ENCODE results near the gene SETX.
A peak's percentile ranks its signal among the peaks of the same experiment; 100 is the strongest.
"Not testable (repeated sequence)": the region's sequence is repeated elsewhere in the genome, so short reads cannot be mapped to it uniquely, and the experiment has no call there.

Gene SETX

GRCh38 chr9:132283165-132283564 lies 71.6 kb downstream of the SETX start:
- DNase-seq (ENCODE audit: low read depth in 2 of 2): no peak

GRCh38 chr9:132274861-132275260 lies 79.9 kb downstream of the SETX start:
- DNase-seq (ENCODE audit: low read depth in 2 of 2): no peak

- DNase-seq (ENCODE audit: low read depth in 2 of 2): not testable (repeated sequence)
Measured at GRCh38 chr9:132269704-132270516, 84.9 kb downstream of the SETX start.

GRCh38 chr9:132268725-132269352 lies 85.9 kb downstream of the SETX start:
- DNase-seq (ENCODE audit: low read depth in 2 of 2): peak; percentile 29 to 45

- no peak for DNase-seq (ENCODE audit: low read depth in 2 of 2)
Measured at GRCh38 chr9:132267660-132268059, 87.1 kb downstream of the SETX start.

- no peak for DNase-seq (ENCODE audit: low read depth in 2 of 2)
Measured at GRCh38 chr9:132266017-132266416, 88.8 kb downstream of the SETX start.

- DNase-seq (ENCODE audit: low read depth in 2 of 2): no peak
Measured at GRCh38 chr9:132260846-132261245, 93.9 kb downstream of the SETX start.

- no peak for DNase-seq (ENCODE audit: low read depth in 2 of 2)
Measured at GRCh38 chr9:132250324-132251262, 104.2 kb downstream of the SETX start.

- no peak for DNase-seq (ENCODE audit: low read depth in 2 of 2)
Measured at GRCh38 chr9:132249690-132250089, 105.1 kb downstream of the SETX start.

GRCh38 chr9:132249123-132249522 lies 105.7 kb downstream of the SETX start:
- no peak for DNase-seq (ENCODE audit: low read depth in 2 of 2)

GRCh38 chr9:132247942-132248341 lies 106.8 kb downstream of the SETX start:
- no peak for DNase-seq (ENCODE audit: low read depth in 2 of 2)

- no peak for DNase-seq (ENCODE audit: low read depth in 2 of 2)
Measured at GRCh38 chr9:132245465-132245864, 109.3 kb downstream of the SETX start.

- DNase-seq (ENCODE audit: low read depth in 2 of 2): no peak
Measured at GRCh38 chr9:132244582-132245455, 110.0 kb downstream of the SETX start.

GRCh38 chr9:132243156-132244074 lies 111.4 kb downstream of the SETX start:
- DNase-seq (ENCODE audit: low read depth in 2 of 2): no peak

- DNase-seq (ENCODE audit: low read depth in 2 of 2): no peak
Measured at GRCh38 chr9:132242621-132243155, 112.1 kb downstream of the SETX start.

- peak in 1 of 2 donors; percentile 16 for DNase-seq (ENCODE audit: low read depth in 2 of 2)
Measured at GRCh38 chr9:132241840-132242620, 112.8 kb downstream of the SETX start.

- no peak for DNase-seq (ENCODE audit: low read depth in 2 of 2)
Measured at GRCh38 chr9:132241483-132241839, 113.3 kb downstream of the SETX start.

GRCh38 chr9:132240841-132241482 lies 113.8 kb downstream of the SETX start:
- peak; percentile 98 to 100 for DNase-seq (ENCODE audit: low read depth in 2 of 2)
